GM11168 (cell line): ENCODE measurements around the gene ANKRD13C.
"Not testable (repeated sequence)": the region's sequence is repeated elsewhere in the genome, so short reads cannot be mapped to it uniquely, and the experiment has no call there.

Source experiments
- in situ Hi-C: fragments of 300-500 bp; cut with MboI; formaldehyde crosslinking; loops from one replicate; pipeline ENCODE4 v1.12.0; 2022; ENCODE audit warnings: low sequenced_read_pairs; ENCODE audit not compliant: unreplicated experiment

ANKRD13C gene

DNA sequence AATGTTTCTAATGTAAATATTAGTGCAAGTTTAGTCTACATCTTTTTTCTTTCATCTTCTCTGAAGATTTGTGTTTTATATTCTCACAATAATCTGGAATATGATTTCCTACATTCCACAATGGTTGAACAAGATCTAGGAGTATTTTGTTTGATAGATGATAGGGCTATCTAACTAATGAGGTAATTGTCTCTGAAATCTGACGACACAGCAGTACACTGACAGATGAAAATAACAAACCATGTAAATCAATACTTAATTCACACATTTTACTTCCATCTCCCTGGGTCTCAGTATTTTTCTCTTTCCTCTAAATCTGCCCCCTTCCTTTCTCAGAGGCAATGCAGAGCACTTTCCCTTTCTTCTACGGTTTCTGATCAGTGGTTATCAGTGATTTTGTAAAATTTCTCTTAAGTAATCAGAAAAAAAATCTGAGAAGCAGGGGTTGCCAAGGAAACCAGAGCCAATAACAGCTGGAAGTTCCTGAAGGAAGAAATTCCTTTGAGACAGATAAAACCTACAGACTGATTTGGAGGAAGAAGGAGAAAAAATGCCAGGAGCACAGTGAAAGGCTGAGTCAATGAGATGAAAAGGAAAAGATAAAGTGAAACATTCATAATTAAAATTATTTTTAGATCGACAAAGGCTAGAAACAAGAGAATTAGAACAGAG lies 7.3 kb upstream of the ANKRD13C start:
- in situ Hi-C loops: no loop called here

DNA sequence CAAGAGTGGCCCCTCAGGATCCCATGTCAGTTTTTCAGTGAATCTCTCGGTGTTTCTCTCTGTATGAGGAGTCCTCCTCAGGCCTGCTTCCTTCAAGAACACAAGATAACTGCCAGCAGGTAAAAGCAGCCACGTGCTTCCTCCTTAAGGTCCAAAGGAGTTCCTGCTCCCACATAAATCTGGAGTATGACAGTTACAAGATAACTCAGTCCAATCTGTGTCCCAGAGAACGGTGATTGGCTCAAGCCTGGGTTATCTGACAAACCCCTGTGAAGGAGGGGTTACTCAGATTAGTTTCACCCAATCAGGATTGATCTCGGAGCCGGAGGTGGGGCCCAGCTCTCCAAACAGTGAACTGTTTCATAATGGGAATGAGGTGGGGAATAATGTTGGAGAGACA lies 5.8 kb upstream of the ANKRD13C start:
- in situ Hi-C loops: no loop called here

DNA sequence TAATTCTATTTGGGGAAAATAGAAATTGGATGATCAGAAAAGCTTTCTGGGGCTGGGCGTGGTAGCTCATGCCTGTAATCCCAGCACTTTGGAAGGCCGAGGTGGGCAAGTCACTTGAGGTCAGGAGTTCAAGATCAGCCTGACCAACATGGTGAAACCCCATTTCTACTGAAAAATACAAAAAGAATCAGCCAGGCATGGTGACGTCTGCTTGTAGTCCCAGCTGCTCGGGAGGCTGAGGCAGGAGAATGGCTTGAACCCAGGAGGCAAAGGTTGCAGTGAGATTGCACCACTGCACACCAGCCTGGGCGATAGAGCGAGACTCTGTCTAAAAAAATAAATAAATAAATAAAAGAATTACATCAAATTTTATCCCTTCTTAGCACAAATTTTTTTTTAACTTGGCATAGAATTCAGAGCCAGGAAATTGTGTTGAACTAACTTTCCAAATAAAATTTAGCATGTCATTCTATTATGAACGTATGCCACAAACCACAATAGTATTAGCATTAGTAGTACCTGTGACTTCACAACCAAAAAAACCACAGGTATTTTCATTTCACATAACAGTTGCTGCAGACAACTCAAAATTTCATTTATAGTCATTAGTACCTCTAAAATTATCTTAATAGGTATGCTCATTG lies 4.5 kb upstream of the ANKRD13C start:
- in situ Hi-C loops: no loop called here

DNA sequence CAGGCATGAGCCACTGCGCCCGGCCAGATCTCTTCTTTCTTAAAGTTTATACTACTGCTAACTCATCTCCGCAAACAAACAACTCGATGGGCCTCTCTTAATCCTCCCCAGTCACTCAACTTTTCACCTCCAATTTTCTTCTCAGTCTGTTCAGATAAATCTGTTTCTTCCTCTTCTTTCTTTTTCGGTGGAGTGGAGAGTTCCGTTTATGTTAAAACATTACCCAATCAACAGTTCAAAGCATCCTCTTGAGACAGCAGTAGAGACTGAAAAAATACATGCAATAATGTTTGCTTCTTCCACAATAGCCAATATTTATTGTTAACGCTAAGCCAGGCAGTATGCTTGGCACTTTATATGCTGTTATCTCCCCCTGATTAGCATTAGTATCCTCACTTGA lies 1.4 kb upstream of the ANKRD13C start:
- in situ Hi-C loops: no loop called here

DNA sequence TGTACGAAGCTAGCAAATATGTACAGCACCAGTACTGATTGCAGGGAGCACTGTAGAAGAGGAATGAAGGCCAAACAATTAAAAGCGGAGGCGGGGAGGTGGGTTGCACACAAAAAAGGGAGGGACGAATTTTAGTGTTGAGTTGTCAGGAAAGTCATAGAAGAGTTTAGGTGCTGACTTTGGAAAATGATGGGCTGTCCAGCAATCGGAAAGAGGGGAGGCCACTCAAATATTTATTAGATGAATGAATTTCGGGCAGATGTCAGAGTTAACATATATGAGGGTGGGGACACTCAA lies 537 bp upstream of the ANKRD13C start:
- in situ Hi-C loops: no loop called here

DNA sequence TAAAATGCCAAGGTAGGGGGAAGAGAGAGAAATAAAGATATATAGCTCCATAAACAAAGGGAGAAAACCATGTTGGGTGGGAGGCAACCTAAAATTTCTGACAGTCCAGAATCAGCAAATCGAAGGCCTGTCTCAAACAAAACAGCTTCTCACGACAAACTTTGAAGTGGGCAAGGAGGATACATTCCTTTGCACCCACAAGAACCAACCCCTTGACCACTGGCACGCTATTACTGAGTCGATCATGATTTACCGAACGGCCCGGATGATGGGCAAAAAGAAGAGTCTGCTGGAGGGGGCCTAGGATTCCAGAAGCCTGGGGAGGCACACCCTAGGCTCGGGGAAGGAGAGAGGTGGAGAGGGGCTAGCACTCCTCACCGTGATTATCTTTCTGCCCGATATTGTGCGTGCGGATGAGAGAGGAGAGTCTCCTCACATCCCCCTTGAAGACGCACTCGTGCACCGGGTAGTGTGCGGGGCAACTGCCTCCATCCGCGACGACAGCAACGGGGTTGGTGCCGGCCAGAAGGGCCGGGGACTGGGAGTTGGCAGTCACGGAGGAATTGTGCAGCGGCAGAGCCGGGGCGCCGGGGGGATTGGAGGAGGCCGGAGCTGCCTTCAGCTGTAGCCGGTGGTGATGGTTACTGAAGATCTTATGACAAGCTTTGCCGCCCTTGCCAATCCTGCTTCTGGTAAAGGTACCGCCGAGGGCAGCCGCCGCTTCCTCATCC lies 756 bp downstream of the ANKRD13C start:
- in situ Hi-C loops: loop anchor here (5.0 kb wide), 1 partner anchor 59 kb away; the partner anchor contains the start of gene CTH

DNA sequence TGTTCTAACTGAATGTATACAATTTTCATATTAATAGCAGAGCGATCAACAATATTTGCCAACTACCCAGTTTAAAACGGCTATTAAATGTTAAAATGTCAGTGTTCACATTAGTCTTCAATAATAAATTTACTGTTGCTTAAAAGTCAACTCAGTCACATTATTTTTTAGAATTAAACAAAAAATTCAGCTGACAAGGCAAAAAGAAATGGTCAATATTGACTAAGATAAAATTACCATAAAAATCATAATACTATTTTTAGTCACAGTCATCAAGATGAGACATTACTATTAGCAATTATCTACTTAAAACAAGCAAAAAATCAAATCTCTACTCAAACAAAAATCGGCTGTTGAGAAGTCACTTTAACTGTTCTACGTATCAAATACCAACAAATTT lies 1.5 kb downstream of the ANKRD13C start:
- in situ Hi-C loops: loop anchor here (5.0 kb wide), 1 partner anchor 59 kb away; the partner anchor contains the start of gene CTH

DNA sequence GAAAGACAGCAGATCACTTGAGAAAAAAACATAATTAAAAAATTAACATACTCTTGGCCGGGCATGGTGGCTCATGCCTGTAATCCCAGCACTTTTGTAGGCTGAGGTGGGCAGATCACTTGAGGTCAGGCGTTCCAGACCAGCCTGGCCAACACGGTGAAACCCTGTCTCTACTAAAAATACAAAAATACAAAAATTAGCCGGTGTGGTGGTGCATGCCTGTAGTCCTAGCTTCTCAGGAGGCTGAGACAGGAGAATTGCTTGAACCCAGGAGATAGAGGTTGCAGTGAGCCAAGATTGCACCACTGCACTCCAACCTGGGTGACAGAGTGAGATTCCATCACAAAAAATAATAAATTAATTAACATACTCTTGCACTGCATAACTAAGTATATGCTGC lies 4.7 kb downstream of the ANKRD13C start:
- in situ Hi-C loops: loop anchor here (5.0 kb wide), 1 partner anchor 63 kb away; the partner anchor contains the start of gene CTH

DNA sequence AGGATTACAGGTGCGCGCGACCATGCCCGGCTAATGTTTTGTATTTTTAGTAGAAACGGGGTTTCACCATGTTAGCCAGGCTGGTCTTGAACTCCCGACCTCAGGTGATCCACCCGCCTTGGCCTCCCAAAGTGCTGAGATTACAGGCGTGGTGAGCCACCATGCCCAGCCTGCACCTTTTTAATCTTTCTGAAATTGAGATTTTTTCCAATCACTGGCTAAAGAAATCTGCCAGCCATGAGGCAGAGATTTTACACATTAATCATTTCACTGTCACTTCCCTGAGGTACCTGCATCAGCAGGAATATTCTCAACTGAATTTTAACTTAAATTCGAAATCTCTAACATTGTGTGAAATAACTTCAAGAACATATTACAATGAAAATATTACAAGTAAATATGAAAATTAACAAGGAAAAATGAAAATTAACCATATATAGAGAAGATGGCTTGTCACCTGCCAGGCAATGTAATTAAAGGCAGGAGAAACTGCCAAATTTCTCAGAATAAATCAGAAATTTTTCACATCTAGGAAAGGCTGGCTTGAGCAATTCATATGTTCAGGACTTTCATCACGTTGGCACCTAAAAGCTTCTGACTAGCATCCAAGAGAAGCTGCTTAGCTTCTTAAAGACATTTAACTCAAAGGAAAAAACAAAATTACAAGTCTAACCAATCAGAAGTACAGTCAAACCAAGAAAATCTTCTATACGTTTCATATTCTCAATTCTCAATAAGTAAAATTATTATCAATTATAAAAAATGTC lies 5.9 kb downstream of the ANKRD13C start:
- in situ Hi-C loops: no loop called here

DNA sequence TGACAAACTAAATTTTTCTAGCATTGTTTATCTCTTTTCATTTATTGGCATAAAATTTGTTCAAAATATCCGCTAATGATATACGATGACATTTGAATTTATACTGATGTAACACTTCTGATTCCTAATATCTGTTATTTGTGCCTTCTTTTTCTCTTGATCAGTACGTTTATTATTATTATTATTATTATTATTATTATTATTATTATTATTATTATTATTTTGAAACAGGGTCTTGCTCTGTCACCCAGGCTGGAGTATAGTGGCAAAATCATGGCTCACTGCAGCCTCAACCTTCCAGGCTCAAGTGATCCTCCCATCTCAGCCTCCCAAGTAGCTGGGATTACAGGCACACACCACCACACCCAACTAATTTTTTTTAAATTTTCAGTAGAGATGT lies 14.9 kb downstream of the ANKRD13C start:
- in situ Hi-C loops: not testable (repeated sequence)

DNA sequence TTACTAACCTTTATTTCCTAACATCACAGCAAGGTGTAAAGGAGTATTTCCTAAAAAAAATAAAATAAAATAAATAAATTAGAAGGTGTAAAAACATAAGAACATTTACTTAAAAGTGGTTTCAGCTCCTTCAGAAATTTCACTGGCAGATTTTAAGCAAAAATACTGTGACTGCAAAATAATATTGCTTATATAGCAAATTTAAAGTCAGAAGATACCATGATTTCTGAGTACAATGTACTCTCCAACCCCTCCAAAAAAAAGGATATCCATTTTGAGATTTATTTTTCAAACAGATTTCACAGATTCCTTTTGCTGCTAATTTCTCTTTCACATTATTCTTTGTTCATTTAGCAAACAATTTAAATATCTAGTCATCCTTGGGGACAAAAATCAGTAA lies 18.5 kb downstream of the ANKRD13C start:
- in situ Hi-C loops: no loop called here

DNA sequence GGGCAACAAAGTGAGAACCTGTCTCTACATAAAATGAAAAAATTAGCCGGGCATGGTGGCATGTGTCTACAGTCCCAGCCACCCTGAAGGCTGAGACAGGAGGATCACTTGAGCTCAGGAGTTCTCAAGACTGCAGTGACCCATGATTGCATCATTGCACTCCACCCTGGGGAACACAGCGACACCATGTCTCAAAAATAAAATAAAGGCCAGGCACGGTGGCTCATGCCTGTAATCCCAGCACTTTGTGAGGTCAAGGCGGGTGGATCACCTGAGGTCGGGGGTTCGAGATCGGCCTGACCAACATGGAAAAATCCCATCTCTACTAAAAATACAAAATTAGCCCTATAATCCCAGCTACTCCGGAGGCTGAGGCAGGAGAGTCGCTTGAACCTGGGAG lies 20.1 kb downstream of the ANKRD13C start:
- in situ Hi-C loops: no loop called here

DNA sequence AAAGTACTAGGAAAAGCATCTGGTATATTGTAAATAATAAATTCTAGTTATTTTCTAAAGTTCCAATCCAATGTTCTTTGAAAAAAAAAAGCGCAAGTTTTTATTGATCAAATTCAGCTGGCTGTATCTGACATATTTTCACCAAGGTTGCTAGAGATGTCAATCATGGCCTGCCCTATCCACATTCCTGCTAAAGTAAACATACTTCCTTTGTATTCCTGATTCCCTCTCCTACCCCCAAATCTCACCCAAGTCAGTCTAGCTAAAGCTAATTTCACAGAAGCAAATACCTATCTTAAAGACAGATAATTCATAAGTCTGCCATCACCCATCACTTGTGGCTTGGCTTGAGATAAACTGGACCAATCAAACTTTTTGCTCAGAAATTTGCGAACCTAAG lies 21.3 kb downstream of the ANKRD13C start:
- in situ Hi-C loops: no loop called here

DNA sequence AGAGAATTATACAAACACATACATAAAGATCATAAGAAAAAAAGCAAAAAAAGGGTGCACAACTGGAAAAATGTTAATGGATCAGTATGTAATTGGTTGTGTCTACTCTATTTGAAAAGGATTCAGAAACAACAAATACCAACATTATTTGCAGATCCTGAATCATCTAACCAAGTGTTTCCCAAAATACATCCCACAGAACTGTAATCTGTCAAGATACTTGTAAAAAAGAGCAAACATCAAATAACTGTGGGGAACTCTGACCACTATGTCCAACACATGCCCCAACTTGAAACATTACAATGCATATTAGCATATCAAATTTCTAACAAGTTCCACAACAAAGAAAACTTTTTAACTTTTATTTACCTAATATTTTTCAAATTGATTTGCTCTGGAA lies 22.6 kb downstream of the ANKRD13C start:
- in situ Hi-C loops: no loop called here

DNA sequence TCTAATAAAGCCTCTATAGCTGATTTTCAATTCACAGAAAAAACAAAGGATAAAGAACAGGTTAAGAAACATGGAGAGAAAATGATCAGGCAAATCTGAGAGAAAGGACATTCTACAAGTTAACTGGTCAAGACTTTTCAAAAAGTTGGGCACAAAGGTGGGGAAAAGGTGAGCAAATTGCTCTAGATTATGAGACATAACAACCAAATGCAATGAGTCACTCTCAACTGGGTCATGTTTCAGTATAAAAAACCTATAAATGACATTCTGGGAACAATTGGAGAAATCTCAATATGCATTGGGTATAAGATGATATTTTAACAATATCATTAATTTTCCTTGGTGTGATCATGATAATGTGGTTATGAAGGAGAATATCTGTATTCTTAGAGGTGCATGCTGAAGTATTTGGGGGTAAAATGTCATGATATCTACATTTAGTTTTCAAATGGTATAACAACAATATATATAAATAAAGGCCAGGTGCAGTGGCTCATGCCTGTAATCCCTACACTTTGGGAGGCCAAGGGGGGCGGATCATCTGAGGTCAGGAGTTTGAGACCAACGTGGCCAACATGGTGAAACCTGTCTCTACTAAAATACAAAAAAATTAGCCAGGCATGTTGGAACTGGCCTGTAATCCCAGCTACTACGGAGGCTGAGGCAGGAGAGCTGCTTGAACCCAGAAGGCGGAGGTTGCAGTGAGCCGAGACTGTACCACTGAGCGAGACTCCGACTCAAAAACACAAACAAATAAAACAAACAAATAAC lies 27.0 kb downstream of the ANKRD13C start:
- in situ Hi-C loops: no loop called here

DNA sequence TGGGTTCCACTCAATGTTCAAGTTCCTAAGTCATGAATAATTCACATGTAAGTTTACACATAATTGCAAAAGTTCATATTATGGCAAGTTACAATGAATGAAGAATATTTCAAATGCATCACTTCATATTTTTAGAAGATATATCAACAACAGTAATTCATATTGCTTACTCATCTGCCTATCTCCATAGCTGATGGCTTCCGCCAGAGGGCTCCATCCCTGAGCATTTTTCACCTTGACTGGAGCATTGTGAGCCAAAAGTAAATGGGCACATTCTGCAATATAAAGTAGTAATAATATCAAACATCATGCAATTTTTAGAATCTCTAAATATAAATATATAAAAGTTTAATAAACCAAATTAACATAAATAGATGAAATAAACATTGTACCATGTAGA lies 29.8 kb downstream of the ANKRD13C start:
- in situ Hi-C loops: no loop called here

DNA sequence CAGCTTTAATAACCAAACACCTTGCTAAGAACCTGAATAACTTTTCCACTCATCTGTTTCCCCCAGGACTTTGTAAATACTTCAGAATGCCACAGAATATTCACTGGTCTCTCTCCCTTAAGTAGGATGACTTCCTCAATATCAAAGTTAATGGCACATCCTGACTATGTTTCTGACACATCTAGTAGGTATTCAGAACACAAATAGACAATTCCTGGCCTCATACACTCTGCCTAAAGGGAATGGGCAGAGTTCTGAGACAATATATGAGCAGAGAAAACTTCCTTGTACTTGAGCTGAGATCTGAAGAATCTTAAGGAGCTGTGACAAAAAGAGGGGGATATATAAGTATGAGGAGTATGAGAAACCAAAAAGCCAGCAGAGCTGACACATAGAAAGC lies 34.8 kb downstream of the ANKRD13C start:
- in situ Hi-C loops: no loop called here

DNA sequence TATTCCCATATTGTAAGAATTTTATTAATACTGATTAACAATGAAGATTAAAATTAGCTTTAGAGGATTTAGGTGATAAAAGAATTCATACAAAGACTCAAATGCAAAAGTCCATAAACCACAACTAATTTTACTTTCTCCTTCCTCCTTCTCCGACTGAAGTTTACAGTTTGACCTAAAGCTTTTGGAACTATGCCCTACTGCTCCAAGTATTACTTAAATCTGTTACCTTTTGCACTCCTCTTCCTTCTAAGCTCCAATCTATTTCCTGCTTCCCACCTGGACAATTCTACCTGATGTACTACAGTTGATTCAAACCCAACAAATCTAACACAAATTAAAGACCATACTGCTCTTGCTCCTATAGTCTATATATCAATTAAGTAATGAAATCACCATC lies 36.3 kb downstream of the ANKRD13C start:
- in situ Hi-C loops: no loop called here

DNA sequence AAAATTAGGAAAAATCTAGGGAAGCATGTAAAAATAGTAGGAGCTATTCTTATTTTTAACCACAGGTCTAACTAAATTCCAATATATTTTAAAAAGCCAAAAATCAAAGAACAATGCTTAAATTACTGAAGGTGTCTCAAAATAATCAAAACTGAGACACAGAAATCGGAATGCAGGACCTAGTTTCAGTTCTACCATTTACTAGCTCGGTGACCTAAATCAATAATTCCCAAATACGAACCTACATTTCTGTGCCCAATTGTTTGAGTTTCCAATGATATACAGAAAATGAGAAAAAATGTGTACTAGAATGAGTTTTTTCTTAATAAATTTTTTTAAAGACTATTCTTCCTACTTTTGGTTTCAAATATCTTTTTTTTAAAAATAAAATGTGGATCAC lies 37.4 kb downstream of the ANKRD13C start:
- in situ Hi-C loops: no loop called here

DNA sequence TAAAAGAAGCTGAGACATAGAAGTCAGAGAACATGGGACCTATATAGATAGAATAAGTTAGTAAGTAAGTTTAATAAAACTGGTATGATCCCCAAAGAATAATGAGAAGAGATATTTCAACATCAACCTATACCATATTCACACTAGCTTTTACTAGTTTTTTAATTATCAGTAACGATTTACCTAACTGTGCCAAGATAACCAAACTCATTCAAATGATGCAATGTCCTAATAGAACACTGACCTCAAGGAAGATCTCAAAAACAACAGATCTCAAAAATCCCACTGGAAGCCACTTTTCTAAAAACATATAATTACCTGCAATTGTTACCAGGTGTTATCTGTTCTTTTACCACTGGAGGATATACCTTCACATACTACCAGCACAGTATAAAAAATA lies 38.7 kb downstream of the ANKRD13C start:
- in situ Hi-C loops: no loop called here
